ENCODE measurements around the gene HCN2. TPM values are rescaled to one million over a fixed set of nuclear protein-coding genes. Genes with fewer than 3 reads are reported as not detected.
"Not testable (repeated sequence)": the region's sequence is repeated elsewhere in the genome, so short reads cannot be mapped to it uniquely, and the experiment has no call there.

HCN2 gene
- polyA plus RNA-seq, 3 donors = 0.09 to 0.29 (median 0.22) TPM

DNA sequence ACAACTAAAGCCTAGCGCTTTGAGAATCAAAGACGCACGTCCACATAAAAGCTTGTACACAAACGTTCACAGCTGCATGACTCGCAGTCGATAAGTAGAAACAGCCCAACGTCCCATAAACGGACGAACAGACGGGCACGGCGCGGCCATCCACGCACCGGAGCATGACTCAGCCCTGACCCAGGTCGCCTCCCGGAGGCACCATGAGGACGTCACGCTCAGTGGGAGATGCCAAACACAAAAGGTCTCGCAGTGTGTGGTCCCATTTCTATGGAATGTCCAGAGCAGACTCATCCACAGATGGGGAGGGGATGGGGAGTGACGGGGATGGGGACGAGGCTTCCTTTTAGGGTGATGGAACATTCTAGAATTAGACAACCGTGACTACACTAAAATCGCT is 34.3 kb downstream of the HCN2 start:
- no peak overlapping the region for H3K27ac ChIP-seq (ENCODE audit: low read depth, low read length)

DNA sequence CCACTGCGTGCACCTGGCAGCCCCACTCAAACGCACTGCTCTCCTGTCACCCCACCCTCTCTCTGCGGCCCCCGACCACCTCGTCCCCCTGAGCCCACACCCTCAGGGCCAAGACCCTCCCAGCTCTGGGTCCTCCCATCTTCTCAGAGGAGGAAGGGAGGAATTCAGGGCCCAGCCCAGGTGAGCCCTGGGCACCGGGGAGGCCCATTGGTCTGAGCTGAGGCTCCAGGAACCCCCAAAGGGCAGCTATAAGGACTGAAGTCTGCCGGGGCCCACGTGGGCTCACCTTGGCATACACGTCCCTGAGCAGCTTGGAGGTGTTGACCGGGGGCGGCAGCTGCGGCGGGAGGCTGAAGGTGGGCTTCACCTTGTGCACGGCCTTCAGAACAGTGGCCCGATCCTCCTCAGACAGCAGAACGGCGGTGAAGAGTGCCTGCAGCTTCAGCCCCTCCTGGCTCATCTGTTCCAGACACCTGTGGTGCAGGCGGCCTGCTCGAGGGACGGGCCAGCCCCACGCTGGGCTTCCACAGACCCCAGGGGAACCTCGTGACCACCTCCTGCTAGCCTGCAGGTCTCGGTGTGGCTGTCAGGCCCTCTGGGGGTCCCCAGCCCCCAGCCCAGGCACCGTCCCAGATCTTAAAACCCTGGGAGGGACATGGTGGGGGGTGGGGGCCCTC is 34.9 kb downstream of the HCN2 start:
- H3K27ac ChIP-seq (ENCODE audit: low read depth, low read length) = no peak overlapping the region
- WGBS, 3 donors = 92 to 93% (median 92%) methylated on average over 21 to 24 of the region's 24 CpGs

More for the DNA sequence above, 34.3 kb downstream of the HCN2 start:
- 80 to 90% (median 82%) methylated on average over 24 of the region's 24 CpGs for WGBS, 3 donors

DNA sequence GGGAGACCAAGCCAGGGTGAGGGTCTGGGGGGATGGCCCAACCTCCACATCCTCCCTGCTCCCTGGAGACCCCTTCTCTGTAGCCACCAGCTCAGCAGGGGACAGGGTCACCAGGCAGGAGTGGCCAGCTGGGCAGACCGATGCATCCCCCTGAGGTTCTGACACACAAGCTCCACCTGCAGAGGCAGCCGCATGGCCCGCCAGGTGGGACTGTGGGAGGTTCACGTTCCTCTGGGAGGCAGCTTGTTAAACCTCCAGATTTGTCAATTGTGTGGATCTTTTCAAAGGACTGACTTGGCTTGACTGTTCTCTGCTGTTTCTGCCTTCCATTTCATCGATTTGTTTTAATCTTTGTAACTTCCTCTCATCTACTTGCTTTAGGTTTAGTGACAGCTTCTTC is 35.6 kb downstream of the HCN2 start:
- 92 to 97% (median 92%) methylated on average over 5 of the region's 5 CpGs for WGBS, 3 donors
- no peak overlapping the region for H3K27ac ChIP-seq (ENCODE audit: low read depth, low read length)

DNA sequence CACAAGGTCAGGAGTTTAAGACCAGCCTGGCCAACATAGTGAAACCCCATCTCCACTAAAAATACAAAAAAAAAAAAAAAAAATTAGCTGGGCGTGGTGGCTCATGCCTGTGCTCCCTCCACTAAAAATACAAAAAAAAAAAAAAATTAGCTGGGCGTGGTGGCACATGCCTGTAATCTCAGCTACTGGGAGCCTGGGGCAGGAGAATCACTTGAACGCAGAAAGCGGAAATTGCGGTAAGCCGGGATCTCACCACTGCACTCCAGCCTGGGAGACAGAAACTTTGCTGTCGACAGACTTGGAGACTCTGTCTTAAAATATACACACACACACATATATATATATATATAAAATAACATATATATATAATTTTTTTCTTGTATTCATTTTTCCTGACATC is 36.9 kb downstream of the HCN2 start:
- 92 to 96% (median 92%) methylated on average over 6 to 7 of the region's 7 CpGs for WGBS, 3 donors
- not testable (repeated sequence) for H3K27ac ChIP-seq (ENCODE audit: low read depth, low read length)

DNA sequence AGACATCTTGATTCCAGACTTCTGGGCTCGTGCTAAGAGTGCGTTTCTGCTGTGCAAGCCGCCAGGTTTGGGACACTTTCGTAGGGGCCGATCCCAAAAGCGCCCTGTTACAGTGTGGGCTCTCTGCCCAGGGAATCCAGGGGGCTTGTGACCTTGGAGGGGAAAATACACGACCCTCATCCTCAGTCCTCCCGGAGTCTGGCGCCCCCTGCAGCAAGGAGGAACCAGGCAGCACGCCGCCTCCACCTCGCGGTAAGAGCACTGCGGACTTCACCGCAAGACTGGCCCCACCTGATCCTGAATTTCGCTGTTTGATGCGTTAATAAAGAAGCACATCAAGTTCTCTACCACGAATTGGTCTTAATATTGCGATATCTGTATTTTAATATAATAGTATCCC is 38.5 kb downstream of the HCN2 start:
- no peak overlapping the region for H3K27ac ChIP-seq (ENCODE audit: low read depth, low read length)
- 88 to 90% (median 89%) methylated on average over 19 of the region's 19 CpGs for WGBS, 3 donors

DNA sequence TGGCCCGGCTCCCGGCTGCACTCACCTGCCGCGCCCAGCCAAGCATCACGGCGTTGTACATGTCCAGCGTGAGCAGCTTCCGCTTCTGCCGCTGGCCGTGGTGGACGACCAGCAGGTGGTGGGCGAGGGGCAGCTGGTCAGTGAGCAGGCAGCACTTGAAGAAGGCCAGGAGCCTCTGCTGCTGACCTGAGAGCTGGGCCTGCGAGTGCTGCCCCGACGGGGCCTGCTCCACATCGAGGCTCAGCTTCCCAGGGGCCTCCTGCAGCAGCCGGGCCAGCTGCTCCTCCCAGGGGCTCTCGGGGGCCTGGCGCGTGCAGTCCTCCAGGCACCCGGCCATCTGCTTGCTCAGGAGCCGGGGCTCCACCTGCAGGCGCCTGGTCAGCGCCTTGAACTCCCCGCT is 39.8 kb downstream of the HCN2 start:
- 75 to 81% (median 80%) methylated on average over 21 to 25 of the region's 25 CpGs for WGBS, 3 donors
- not testable (repeated sequence) for H3K27ac ChIP-seq (ENCODE audit: low read depth, low read length)

DNA sequence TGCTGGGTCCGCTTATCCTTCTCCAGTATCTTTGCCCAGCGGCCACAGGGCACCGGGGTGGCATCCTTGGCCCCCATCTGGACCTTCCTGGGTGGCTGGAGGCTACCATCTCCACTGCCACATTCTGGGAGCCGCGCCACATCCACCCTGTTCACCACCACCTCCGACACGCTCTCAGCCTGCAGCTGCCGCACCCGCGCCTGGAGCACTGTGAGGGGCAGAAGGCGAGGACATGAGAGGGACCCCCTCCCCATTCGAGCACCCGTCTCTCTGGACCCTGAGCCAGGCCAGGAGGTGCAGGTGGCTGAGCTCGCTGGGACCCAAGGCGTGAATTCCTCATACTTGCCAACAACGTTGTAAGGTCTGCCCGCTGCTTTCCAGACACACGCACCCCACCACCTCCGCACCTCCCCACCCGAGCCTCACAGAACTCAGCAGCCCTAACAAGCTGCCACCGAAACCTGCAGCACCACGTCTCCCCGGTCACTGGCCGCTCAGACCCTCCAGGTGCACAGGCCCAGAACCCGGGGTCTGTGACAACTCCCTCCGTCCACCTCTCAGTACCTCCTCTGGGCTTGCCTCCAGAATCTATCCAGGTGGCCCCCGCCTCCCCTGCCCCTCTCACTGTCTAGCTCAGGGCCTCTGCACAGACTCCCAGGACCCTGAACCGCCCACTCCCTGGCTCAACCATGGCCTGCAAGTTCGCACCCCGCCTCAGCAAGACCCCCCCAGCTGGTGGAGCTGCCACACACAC is 40.5 kb downstream of the HCN2 start:
- WGBS, 3 donors = 93 to 94% (median 94%) methylated on average over 30 of the region's 30 CpGs
- no peak overlapping the region for H3K27ac ChIP-seq (ENCODE audit: low read depth, low read length)

DNA sequence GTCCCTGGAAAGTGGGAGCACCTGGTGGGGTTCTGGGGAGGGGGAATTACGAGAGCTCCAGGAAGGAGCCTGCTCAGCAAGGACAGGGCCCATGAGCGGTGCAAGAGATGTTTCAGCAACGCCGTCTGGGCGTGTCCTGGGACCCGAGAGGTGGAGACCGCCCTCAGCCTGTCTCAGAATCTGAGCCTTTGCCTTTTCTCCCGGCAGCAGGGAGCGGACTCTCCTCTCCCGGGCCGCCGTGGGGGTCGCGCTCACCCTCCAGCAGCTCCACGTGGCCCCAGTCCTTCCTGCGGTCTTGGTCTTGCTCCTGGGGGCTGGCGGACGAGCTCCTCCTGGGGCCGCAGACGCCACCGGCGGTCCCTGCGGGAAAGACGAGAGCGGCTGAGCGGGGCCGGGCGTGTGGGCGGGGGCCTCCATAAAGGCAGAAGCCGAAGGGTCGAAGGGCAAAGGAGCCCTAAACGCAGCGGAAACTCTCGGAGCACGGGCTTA is 42.9 kb downstream of the HCN2 start:
- H3K27ac ChIP-seq (ENCODE audit: low read depth, low read length) = no peak overlapping the region
- 3 to 5% (median 4%) methylated on average over 35 of the region's 35 CpGs for WGBS, 3 donors

DNA sequence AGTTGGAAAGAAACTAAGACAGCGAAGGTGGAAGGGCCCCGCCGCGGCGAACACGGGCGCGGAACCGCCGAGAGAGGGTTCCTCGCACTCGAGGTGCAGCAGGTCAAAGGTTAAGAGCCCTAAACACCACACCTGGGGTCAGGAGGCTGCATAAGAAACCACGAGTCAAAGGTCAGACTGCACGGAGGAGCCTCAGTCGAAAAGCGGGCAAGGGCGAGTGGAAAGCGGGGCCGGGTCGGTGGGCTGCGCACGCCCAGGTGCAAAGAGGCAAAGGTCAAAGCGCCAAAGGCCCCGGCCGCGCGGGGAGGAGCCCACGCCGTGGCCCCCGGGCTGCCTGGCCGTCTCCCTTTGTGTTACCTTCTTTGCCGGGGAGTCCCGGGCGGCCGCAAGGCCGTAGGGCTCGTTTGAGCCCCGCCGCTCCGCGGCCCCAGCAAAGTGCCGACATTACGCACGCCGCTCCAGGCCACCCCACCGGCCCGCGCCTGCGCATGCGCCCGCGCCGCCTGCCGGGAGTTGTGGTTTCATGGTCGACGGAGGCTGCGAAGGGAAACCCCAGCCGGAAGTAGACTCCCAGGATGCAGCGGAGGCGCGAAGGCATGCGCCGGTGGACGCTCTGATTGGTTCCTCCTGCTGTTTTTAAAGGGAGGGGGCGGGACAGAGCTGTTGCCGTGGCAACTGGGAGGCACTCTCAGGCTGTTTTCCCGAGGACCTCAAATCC is 43.5 kb downstream of the HCN2 start, which contains the start of gene POLRMT:
Gene POLRMT, minus strand, starts transcription at position 470 of the 718 bp plus-strand sequence. Its CDS starts 25 bp downstream, at position 445.
- 0 to 1% (median 0%) methylated on average over 58 to 67 of the region's 67 CpGs for WGBS, 3 donors
- H3K27ac ChIP-seq (ENCODE audit: low read depth, low read length) = no peak within 1 kb of the TSS

DNA sequence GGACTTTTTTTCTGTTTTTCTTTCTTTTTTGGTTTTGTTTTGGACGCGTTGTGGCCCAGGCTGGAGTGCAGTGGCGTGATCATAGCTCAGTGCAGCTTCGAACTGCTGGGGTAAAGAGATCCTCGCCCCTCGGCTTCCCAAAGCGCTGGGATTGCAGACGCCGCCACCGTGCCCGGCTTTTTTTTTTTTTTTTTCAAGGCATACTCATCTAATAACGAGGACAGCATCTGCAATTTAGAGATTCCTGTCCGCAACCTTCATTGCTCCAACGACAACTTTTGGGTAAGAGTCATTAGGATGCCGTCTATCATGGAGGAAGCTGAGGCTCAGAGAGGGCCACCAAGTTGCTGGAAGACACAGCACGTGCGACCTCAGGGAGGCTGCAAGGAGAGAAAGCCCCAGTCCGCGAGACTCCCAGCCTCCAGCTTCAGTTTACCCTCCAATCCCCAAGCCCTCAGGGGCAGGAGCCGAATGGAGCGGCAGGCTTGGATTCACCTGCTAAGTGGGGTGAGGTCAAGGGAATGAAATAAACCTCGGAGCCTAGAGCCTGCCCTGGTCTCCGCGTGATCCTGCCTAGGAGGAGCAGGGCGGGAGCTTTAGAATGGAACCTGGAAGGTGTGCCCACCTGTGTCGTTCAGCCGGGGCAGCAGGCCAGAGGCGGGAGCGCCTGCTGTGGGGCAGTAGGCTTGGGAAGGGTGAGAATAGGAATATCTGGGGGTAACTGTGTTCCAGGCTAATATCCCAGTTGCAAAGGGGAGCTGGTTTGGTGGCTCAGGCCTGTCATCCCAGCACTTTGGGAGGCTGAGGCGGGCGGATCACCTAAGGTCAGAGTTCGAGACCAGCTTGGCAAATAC is 44.3 kb downstream of the HCN2 start:
- H3K27ac ChIP-seq (ENCODE audit: low read depth, low read length) = no peak overlapping the region
- 23 to 27% (median 26%) methylated on average over 32 of the region's 32 CpGs for WGBS, 3 donors

DNA sequence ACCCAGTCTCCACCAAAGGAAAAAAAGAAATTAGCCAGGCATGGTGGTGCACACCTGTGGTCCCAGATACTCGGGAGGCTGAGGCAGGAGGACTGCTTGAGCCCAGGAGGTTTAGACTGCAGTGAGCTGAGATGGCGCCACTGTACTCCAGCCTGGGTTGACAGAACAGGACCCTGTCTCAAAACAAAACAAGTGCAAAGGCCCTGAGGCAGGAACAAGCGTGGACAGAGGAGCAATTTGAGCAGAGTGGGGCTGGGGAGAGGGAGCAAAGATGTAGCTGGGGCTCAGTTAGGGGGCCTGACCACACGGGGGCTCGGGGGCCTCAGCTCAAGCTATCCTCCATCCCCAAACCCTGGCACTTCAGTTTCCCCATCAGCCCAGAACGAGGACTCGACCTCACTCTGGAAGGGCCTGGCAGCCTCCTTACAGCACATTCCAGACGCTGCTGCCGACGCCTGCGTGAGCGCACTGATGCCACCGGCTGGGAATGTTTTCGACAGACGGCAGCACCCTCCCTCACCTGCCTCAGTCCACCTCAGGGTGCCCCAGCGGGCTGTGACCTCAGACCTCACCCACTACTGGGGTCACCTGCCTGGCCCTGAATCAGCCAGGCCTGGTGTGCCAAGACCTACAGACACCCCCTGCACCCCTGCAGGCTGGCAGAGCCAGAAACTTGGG is 45.4 kb downstream of the HCN2 start:
- WGBS, 3 donors = 88 to 90% (median 89%) methylated on average over 15 to 16 of the region's 16 CpGs
- no peak overlapping the region for H3K27ac ChIP-seq (ENCODE audit: low read depth, low read length)

DNA sequence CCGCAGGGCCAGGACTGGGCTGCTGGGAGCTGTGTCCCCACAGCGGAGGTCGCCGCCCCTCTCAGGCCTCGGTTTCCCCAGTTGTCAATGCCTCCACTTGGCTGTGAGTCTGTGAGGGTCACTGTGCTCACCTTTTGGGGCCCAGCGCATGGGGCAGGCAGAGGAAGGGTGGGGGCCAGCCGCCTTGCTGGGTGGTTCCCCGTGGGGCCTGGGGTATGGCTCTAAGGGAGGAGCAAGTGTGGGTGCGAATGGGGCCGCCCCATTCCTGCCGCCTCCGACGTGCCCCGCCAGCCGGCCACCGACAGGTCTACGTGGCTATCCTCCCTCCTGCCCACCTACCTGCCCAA is 49.2 kb downstream of the HCN2 start:
- 53 to 67% (median 67%) methylated on average over 16 to 17 of the region's 17 CpGs for WGBS, 3 donors
- H3K27ac ChIP-seq (ENCODE audit: low read depth, low read length) = no peak overlapping the region

DNA sequence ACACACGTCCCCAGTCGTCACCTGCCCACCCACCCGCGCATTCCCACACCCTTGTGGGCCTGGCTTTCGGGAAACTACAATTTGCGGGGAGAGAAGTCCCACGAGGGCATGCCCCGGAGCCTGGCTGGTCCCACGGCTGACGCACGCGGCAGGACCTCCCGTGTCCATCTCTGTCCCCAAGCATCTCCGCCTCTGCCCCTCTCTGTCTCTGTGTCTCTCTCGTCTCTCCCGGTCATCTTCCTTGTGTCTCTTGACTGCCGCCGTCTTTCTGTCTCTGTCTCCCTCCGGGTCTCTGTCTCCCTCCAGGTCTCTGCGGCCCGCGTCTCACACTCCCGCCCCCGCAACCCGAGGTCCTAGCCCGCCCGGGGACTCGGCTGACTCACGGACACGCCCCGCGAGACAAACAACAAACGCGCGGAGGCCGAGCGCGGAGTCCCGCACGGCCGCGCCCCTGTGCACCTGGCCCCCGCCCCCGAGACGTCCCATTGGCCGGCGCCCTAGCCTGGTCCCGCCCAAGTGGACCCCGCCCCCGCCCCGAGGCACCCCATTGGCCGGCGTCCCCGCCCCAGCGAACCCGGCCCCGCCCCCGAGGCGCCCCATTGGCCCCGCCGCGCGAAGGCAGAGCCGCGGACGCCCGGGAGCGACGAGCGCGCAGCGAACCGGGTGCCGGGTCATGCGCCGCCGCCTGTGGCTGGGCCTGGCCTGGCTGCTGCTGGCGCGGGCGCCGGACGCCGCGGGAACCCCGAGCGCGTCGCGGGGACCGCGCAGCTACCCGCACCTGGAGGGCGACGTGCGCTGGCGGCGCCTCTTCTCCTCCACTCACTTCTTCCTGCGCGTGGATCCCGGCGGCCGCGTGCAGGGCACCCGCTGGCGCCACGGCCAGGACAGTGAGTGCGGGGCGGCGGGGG is 49.8 kb downstream of the HCN2 start, which contains the start of gene FGF22:
Gene FGF22, plus strand, starts transcription at position 627 of the 908 bp plus-strand sequence. Its CDS starts 47 bp downstream, at position 674.
- no peak within 1 kb of the TSS for H3K27ac ChIP-seq (ENCODE audit: low read depth, low read length)
- WGBS, 3 donors = 3 to 7% (median 6%) methylated on average over 91 to 109 of the region's 109 CpGs

DNA sequence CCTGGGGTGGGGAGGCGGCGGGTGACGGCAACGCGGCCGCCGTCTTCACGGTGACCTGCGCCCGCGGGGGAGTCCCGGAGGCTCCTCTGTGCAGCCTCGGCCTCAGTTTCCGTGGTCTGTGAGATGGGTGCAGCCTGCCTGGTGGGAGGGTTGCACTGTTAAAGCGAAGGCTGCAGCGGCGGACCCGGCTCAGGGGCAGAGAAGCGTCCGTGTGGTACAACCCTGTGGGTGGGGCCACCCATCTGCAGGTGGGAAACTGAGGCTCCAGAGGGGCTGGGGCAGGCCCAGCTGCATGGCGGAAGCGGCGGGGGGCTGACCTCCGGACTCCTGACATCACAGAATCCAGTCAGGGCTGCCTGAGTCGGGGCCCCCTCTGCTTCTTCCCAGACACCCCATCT is 50.5 kb downstream of the HCN2 start:
- WGBS, 3 donors = 40 to 53% (median 46%) methylated on average over 22 to 25 of the region's 25 CpGs
- no peak overlapping the region for H3K27ac ChIP-seq (ENCODE audit: low read depth, low read length)

DNA sequence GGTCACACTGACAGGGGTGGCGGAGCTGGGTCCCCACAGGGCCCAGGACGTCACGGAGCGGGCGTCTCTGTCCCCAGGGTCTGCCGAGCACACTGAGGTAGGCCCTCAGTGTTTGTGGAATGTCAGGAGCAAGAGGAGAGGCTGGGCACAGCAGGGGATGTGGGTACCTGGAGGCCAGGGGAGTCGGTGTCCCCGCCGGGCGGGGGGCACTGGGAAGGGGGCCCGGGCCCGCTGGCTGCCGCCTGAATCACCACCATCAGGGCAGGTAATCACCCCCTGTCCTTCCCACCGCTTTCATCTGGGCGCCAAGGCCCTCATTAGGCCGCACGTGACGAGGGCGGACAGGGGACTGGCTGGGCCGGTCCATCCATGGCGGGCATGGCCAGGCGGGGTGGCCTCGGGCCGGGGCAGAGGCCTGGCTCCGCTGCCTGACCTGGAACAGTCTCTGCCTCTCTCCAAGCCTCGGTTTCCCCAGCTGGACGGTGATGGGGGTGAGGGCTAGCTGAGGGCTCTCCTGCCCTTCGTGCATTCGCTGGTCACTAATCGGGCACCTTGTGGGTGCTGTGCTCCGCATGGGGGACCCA is 51.0 kb downstream of the HCN2 start:
- 88 to 93% (median 92%) methylated on average over 25 to 31 of the region's 31 CpGs for WGBS, 3 donors
- no peak overlapping the region for H3K27ac ChIP-seq (ENCODE audit: low read depth, low read length)

DNA sequence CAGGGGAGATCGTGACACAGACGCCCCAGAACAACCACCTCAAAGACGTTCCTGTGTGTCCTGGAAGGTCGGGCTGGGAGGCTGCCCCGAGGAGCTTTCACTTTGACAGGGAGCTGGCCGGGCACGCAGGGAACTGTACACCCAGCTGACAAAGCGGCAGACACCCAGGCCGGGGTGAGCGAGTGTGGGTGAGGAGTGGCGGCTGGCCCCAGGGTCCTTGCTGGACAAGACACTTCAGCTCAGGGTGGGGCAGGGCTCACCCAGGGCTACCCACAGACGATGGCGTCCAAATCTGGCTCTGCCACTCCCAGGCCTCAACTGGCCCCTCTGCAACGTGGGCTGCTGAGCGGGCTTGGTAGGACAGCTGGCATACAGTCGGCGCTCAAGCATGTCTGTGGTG is 52.0 kb downstream of the HCN2 start:
- 81 to 86% (median 82%) methylated on average over 16 to 17 of the region's 17 CpGs for WGBS, 3 donors
- no peak overlapping the region for H3K27ac ChIP-seq (ENCODE audit: low read depth, low read length)
